A549 treated with CpdA at 1 μM for 4 hours (cell line): ENCODE measurements around the gene PI4K2B. TPM values are rescaled to one million over a fixed set of nuclear protein-coding genes. Genes with fewer than 3 reads are reported as not detected.

Source experiments
- total RNA-seq: library from RNA; stranded (reverse); fragments of 200-300 nt; extraction: Qiagen RNA extraction; gene quantifications from 5 replicates; pipeline ENCODE4 v1.2.3, GENCODE V29; 2022; ENCODE audit warnings: low read depth

Gene PI4K2B
- total RNA-seq: 5.6 to 9.1 TPM (median 6.7 TPM) in 5 replicates

GRCh38 chr4:25233737-25234389, at the start of gene PI4K2B:
PI4K2B (plus strand) TSS chr4:25234033; CDS start chr4:25234164, 131 bp downstream.

DNA sequence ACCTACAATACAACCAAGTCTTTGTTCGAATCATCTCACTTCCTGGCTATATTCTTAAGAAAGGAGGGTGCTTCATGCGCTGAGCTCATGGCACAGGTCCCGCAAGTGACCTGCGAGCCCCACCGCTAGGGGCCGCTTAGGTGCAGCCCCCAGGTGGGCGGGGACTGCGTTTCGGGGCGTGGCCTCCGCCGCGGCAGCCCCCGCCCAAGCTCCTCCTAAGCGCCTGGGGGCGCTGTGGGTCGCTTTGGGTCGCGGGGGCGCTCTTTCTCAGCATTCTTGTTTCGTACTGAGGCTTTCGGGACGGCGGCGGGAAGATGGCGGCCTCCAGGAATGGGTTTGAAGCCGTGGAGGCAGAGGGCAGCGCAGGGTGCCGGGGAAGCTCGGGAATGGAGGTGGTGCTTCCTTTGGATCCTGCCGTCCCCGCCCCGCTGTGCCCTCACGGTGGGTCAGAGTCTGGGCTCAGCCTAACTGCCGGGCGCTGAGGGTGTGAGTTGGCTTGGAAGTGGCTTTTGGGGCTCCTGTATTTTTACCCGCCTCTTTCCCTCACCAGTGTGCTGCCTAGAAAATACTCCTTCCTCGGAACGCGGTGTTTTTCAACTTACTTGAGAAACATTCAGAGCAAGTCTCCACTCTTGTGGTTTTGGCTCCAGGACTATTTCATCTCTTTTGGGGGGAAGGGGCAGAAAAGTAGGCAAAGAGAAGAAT, 78.8 kb downstream of the PI4K2B start, which contains the start of gene ZCCHC4:
TSS of gene ZCCHC4 (plus strand) at position 279 of the 705 bp plus-strand sequence. CDS start at position 315, 36 bp downstream.

Other genes with a start within 250 kb of the PI4K2B start
- gene LGI2, start 203.1 kb upstream of the PI4K2B start, total RNA-seq: 0.09 to 0.32 TPM (median 0.20 TPM) in 5 replicates
- 2.2 to 3.0 TPM (median 2.2 TPM) in 5 replicates for gene SEPSECS, start 73.6 kb upstream of the PI4K2B start, total RNA-seq
- gene ZCCHC4, start 78.7 kb downstream of the PI4K2B start, total RNA-seq: 4.6 to 5.9 TPM (median 5.0 TPM) in 5 replicates
- gene ANAPC4, start 143.2 kb downstream of the PI4K2B start, total RNA-seq: 11.7 to 14.1 TPM (median 12.4 TPM) in 5 replicates